Mesothelial cell of epicardium (in vitro differentiated cells): ENCODE data around the gene TCP11. TPM values are rescaled to one million over a fixed set of nuclear protein-coding genes. Genes with fewer than 3 reads are reported as not detected.

Experiments used
- DNase-seq, 2 experiments: peaks; one replicate each; pipeline ENCODE4 v3.0.0; 2021; ENCODE audit warnings: low spot score in 2 of 2; ENCODE audit not compliant: unreplicated experiment in 2 of 2
- H3K27ac Mint-ChIP-seq: 2 replicates; pipeline ENCODE4 v1.8.0; 2021; ENCODE audit warnings: mixed read lengths
- H3K27me3 Mint-ChIP-seq: 2 replicates; pipeline ENCODE4 v1.8.0; 2021; ENCODE audit warnings: low read depth, mixed read lengths
- H3K36me3 Mint-ChIP-seq: 2 replicates; pipeline ENCODE4 v1.8.0; 2021; ENCODE audit warnings: mixed read lengths
- H3K4me1 Mint-ChIP-seq: 2 replicates; pipeline ENCODE4 v1.8.0; 2021; ENCODE audit warnings: mixed read lengths
- H3K4me3 Mint-ChIP-seq: 2 replicates; pipeline ENCODE4 v1.8.0; 2021; ENCODE audit warnings: mild to moderate bottlenecking, moderate library complexity, mixed read lengths
- H3K9me3 Mint-ChIP-seq: 2 replicates; pipeline ENCODE4 v1.8.0; 2021; ENCODE audit warnings: mixed read lengths
- total RNA-seq: library from RNA; stranded (reverse); gene quantifications from 3 replicates; pipeline ENCODE4 v1.2.1, GENCODE V29; 2021
- TF ChIP-seq, protein P1 (sequence below): fragments of 200-600 bp; sonication (generic); IDR thresholded peaks from one replicate; pipeline ENCODE4 v1.5.0; 2021; ENCODE audit warnings: antibody characterized with exemption; ENCODE audit not compliant: unreplicated experiment

TCP11 gene
- total RNA-seq, 1 donor from 2014 or later: 0.20 TPM

GRCh38 chr6:35179901-35180535 lies 38.9 kb upstream of the TCP11 start:
- no peaks in the 10 kb centered on the region for H3K36me3 Mint-ChIP-seq
- TF ChIP-seq, protein P1, sequence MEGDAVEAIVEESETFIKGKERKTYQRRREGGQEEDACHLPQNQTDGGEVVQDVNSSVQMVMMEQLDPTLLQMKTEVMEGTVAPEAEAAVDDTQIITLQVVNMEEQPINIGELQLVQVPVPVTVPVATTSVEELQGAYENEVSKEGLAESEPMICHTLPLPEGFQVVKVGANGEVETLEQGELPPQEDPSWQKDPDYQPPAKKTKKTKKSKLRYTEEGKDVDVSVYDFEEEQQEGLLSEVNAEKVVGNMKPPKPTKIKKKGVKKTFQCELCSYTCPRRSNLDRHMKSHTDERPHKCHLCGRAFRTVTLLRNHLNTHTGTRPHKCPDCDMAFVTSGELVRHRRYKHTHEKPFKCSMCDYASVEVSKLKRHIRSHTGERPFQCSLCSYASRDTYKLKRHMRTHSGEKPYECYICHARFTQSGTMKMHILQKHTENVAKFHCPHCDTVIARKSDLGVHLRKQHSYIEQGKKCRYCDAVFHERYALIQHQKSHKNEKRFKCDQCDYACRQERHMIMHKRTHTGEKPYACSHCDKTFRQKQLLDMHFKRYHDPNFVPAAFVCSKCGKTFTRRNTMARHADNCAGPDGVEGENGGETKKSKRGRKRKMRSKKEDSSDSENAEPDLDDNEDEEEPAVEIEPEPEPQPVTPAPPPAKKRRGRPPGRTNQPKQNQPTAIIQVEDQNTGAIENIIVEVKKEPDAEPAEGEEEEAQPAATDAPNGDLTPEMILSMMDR: no peak
- DNase-seq: no peak
- no peak overlapping the region for H3K4me3 Mint-ChIP-seq
- peaks cover 52% of the 10 kb centered on the region for H3K4me1 Mint-ChIP-seq
- H3K27me3 Mint-ChIP-seq: no peaks in the 10 kb centered on the region
- H3K9me3 Mint-ChIP-seq: no peaks in the 10 kb centered on the region
- peak overlapping the region; percentile 54 for H3K27ac Mint-ChIP-seq

GRCh38 chr6:35178932-35179832 lies 38.0 kb upstream of the TCP11 start:
- no peaks in the 10 kb centered on the region for H3K36me3 Mint-ChIP-seq
- no peak for DNase-seq
- no peaks in the 10 kb centered on the region for H3K9me3 Mint-ChIP-seq
- no peaks in the 10 kb centered on the region for H3K27me3 Mint-ChIP-seq
- peaks cover 48% of the 10 kb centered on the region for H3K4me1 Mint-ChIP-seq
- TF ChIP-seq, protein P1: no peak
- H3K4me3 Mint-ChIP-seq: no peak overlapping the region
- peak overlapping the region; percentile 19 for H3K27ac Mint-ChIP-seq

GRCh38 chr6:35178012-35178411 lies 36.9 kb upstream of the TCP11 start:
- Mint-ChIP-seq H3K36me3 (no peaks in the 10 kb centered on the region), H3K4me1 (peaks cover 47% of the 10 kb centered on the region), H3K4me3 (no peak overlapping the region), H3K27me3 (no peaks in the 10 kb centered on the region), H3K9me3 (no peaks in the 10 kb centered on the region), H3K27ac (peak overlapping the region; percentile 22)
- no peak for DNase-seq
- TF ChIP-seq, protein P1: no peak

GRCh38 chr6:35177596-35177995 lies 36.5 kb upstream of the TCP11 start:
- TF ChIP-seq, protein P1: no peak
- Mint-ChIP-seq H3K4me1 (peaks cover 45% of the 10 kb centered on the region), H3K36me3 (no peaks in the 10 kb centered on the region), H3K27me3 (no peaks in the 10 kb centered on the region), H3K9me3 (no peaks in the 10 kb centered on the region), H3K4me3 (no peak overlapping the region), H3K27ac (peak overlapping the region; percentile 22)
- DNase-seq: no peak

GRCh38 chr6:35177157-35177556 lies 36.0 kb upstream of the TCP11 start:
- Mint-ChIP-seq H3K27ac (no peak overlapping the region), H3K27me3 (no peaks in the 10 kb centered on the region), H3K36me3 (no peaks in the 10 kb centered on the region), H3K4me1 (peaks cover 45% of the 10 kb centered on the region), H3K4me3 (no peak overlapping the region), H3K9me3 (no peaks in the 10 kb centered on the region)
- TF ChIP-seq, protein P1: no peak
- DNase-seq: no peak
